PC-3 (cell line): Measurements from ENCODE around the gene TRAPPC8.

Experiments
- EZH2 ChIP-seq: fragments of 300-600 bp; sonication (generic); IDR thresholded peaks from one replicate; pipeline ENCODE4 v1.6.1; 2017; ENCODE audit warnings: antibody characterized with exemption, mild to moderate bottlenecking, low read length; ENCODE audit not compliant: unreplicated experiment
- EZH2phosphoT487 ChIP-seq: fragments of 300-600 bp; sonication (generic); IDR thresholded peaks from 2 replicates; pipeline ENCODE4 v1.6.1; 2018; ENCODE audit warnings: mild to moderate bottlenecking, antibody characterized with exemption, low read length, borderline replicate concordance
- TF ChIP-seq, protein P1 (sequence below): fragments of 300-600 bp; sonication (generic); conservative IDR thresholded peaks from 2 replicates; pipeline ENCODE4 v1.5.1; 2017; ENCODE audit warnings: antibody characterized with exemption, low read depth, mild to moderate bottlenecking, low read length

DNA sequence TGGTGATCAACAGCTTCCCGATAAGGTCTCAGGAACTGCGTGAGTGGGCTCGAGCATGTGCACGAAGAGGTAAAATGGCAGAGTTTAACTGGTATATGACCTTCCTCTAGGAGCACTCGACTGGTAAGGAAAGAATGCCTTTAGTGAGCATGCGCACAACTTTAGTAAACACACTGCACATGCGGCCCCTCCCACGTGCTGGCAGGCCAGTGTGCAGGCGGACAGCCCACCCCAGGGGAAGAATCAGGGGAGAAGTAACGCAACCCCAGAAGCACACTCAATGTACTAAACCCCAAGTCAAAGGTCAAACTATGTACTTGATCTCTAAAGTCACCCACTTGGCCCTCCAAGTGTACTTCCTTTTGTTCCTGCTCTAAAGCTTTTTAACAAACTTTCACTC, 153.5 kb downstream of the TRAPPC8 start:
- TF ChIP-seq, protein P1, sequence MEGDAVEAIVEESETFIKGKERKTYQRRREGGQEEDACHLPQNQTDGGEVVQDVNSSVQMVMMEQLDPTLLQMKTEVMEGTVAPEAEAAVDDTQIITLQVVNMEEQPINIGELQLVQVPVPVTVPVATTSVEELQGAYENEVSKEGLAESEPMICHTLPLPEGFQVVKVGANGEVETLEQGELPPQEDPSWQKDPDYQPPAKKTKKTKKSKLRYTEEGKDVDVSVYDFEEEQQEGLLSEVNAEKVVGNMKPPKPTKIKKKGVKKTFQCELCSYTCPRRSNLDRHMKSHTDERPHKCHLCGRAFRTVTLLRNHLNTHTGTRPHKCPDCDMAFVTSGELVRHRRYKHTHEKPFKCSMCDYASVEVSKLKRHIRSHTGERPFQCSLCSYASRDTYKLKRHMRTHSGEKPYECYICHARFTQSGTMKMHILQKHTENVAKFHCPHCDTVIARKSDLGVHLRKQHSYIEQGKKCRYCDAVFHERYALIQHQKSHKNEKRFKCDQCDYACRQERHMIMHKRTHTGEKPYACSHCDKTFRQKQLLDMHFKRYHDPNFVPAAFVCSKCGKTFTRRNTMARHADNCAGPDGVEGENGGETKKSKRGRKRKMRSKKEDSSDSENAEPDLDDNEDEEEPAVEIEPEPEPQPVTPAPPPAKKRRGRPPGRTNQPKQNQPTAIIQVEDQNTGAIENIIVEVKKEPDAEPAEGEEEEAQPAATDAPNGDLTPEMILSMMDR: no peak
- TF ChIP-seq EZH2 (no peak), EZH2phosphoT487 (no peak)
